Measurements from ENCODE around the gene NIN.

NIN gene

DNA sequence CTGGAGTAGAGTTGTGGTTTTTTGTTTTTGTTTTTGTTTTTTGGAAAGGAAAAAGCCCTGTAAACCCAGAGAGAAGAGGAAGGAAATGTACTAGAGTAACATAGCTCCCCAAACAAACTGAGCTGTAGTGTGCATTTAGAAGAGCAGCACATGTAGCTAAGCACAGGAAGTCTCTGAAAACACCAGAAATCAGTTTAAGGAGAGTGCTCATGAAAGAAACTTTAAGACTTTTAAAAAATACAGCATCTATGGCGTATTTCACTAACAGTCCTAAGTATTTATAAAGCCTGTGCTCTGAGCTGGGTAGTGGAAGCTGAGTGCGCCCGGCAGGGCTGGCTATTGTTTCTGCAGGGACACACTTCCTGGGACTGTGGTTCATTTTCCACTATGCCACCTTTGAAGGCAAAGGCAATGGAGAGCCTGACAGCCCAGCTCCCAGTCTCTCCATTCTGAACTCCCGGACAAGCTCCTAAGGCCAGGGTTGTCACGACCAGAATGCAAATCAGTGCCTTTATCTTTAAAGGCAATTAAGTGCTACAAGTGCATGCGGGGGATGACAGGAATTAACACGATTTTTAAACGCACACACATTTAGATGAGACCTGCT is 45.4 kb downstream of the NIN start:
- no peak for DNase-seq

DNA sequence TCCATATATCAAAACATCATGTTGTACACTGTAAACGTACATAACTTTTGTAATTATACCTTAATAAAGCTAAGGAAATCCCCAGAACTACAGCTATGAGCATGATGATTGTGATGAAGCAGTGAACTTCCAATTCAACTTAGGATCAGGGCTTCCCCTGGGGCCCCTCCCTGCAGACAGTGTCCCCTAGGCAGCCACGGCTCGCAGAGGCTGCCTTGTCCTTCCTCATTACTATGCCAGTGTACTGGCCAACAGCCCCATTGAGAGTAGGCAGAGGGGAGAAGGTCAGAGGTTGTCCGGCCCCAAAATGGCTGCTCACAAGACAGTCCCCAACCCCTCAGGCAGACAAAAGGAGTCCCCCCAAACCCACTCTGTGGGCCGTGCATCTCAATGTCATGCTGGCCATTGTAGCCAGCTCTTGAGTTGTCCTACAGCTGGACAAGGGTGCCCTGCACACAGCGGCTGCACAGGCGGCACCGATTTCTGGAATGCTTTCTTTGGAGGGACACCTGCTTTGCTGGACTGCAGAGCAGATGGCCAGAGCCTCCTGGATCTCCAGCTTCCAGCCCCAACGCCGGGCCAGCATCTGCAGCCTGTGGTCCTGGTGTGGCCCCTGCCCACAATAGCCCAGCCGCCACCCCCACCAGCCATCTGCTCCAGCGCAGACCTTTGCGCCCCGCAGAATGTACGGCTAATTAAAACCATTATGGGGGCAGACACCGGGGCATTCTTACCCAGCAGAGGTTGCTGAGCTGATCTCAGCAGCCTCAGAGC is 46.1 kb downstream of the NIN start:
- no peak for DNase-seq

DNA sequence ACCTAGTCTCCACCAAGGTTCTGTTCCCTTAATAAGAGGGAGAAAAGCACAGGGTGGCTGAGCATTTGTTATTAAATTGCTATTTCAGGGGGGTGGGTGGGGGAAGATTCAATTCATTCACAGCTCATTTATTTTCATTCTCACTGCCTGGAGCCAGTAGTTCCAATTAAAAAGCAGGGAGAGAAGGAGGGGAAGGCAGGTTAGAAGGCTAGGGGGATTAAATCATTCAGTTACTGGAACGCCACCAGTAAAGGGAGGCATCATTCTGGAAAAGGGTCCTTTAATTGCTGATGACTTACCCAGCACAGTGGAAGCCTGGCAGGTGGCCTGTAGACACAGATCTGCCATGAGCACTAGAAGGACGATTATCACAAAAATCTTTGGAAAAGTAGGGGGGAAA is 47.4 kb downstream of the NIN start:
- no peak for DNase-seq

GRCh38 chr14:50780393-50780792 is 50.6 kb downstream of the NIN start:
- no peak for DNase-seq

- DNase-seq: no peak
Measured at GRCh38 chr14:50778721-50779483, 52.1 kb downstream of the NIN start.

GRCh38 chr14:50776522-50776921 is 54.4 kb downstream of the NIN start:
- DNase-seq: no peak

GRCh38 chr14:50775357-50775756 is 55.6 kb downstream of the NIN start:
- DNase-seq: no peak

DNA sequence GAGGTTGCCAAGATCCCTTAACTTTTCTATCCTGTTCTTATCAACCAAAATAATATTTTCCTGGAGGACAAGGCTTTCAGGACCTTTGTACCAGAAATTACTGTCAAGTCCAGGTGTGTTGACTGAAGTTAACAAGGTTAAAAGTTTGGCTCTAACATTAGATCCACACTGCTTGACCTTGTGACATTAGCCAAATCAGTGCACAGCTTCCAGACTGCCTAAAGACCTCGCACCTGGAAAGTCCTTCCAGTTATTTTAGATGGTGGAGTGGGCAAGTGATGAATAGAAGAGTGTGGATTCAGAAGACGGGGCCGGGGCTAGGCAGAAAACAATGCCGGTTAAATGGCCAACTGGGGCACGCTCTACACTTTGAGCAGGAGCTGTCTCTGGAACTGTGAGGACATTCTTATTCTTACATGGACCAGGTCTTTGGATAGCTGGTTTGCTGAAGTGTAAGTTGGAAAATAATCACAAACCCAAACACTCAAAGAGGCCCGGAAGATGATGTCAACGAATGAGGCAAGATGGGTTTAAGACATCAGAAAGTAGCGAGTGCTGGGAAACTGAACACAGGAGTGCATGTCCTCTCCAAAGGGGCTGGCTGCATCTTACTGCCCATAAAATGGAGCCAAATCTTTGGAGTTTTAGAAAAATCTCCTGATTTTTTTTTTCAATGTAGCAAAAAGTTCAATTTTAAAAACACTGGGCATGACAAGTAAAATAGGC is 56.3 kb downstream of the NIN start:
- no peak for DNase-seq

- peak in 1 of 2 experiments; percentile 2 for DNase-seq
Measured at GRCh38 chr14:50773632-50774541, 57.1 kb downstream of the NIN start.

DNA sequence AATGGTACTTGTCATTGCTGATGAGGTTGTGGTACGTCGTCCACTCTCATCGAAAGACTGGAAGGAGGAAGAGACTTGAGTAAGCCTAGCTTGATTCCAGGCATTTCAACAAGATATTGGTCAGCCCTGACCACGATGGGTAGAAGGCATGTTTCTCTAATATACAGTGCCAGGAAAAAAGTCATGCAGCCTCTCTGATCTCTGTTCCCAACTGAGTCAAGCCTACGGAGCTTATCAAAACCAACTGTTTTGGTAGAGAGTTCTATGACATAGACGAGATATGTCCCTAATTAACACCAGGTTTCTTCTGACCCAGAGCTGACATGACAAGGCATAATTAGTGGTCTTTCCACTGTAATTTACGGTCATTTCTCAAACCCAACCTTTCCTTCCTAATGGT is 58.5 kb downstream of the NIN start:
- no peak for DNase-seq

GRCh38 chr14:50770586-50770985 is 60.4 kb downstream of the NIN start:
- DNase-seq: no peak

GRCh38 chr14:50769863-50770500 is 61.0 kb downstream of the NIN start:
- DNase-seq: no peak

DNA sequence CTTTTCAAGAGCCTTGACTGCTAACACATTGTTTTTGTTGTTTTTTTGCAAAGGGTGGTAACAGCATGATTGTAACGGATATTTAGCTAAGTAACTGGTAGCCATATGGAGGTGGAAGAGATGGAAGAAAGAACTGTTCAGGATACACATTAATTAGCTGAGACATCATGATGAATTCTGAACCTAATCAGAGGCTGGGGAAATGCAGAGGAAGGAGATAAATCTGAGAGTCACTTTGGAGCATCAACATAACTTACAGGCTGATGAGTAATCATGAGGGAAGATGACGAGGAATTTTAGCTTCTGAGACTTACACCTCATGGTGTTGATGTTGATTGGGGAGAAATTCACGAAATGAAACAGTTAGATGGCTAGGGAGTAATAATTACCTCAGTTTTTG is 62.3 kb downstream of the NIN start:
- DNase-seq: no peak

GRCh38 chr14:50766338-50766886 is 64.5 kb downstream of the NIN start:
- no peak for DNase-seq

DNA sequence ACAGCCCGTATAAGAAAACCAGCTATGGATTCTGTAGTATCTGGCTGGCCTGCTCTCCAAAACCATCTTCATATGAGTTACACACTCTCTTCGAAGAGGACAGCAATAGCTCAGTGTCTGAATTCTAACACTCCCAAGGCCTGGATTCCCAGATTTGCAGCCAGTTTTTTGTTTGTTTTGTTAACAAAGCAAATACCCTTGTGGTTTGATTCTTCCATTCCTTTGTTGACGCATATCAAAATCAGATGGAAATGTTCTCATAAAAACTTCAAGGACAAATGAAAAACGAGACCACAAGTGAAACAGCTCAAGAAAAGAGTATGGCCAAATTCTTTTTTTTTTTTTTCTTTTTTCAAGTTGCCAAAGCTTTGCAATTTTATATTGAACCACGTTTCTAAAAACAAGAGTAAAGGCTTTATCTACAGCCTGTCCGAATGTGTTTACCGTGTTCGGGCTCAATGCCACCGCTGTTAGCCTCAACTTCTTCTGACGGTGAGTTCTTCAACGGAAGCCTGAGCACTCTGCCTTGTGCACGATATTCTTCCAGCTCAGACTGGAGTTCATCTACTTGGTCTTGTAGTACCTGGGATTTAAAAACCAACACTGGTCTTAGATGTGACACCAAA is 67.5 kb downstream of the NIN start:
- DNase-seq: no peak

DNA sequence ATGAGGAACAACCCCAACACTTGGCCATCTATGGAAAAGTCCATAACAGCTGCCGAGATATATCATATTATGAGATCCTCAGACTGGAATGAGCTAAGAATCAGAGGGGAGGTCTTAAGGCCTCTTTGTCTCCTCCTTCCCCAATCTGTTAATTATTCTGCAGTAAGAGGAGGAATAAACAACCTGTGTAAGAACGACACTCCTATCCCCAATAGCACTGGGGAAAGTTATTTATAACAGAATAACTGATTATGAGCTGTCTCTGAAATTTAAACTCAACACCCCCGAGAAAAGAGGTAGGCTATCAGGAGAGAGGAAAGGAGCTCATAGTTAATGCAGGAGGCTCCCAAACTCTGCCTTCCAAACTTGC is 68.0 kb downstream of the NIN start:
- no peak for DNase-seq

GRCh38 chr14:50762001-50762930 is 68.7 kb downstream of the NIN start:
- no peak for DNase-seq

- no peak for DNase-seq
Measured at GRCh38 chr14:50759800-50760543, 71.0 kb downstream of the NIN start.

DNA sequence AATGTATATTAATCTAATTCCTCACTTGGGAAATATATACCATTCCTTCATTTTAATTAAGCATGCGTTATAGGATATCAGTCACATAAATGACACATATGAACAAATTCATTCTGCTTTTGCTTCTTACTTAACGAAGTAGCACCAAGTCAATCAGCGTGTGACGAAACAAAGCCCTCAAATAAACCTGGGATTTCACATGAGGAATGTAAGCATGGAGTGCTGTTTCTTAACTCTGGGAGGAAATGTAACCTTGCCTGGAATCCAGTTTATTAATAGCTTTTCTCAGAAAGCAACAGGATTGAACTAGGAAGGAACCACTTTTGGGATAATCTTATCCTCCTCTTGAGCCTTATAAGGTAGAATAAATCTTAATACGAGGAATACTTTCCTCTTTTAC is 72.0 kb downstream of the NIN start:
- no peak for DNase-seq
